Common myeloid progenitor, CD34-positive (primary cell): Measurements from ENCODE around the gene DNAI7.

ENCODE experiments used
- CTCF ChIA-PET: fragments of 350-600 bp; sonication (Branson Sonifier 250); formaldehyde crosslinking; loops from one replicate; lab custom pipeline; 2021; ENCODE audit warnings: antibody characterized with exemption; lab: Charles Lee
- POLR2A ChIA-PET: fragments of 350-600 bp; sonication (Branson Sonifier 250); formaldehyde crosslinking; loops from one replicate; lab custom pipeline; 2021; ENCODE audit warnings: antibody characterized with exemption; lab: Charles Lee
- DNase-seq, 3 donors: peaks; one replicate each; pipeline versions ENCODE4 v3.0.0 to v3.0.0-alpha.2; 2013
- H3K27ac ChIP-seq, 2 experiments: 1 replicate in 1 of 2; 2 replicates in 1 of 2; pipeline ENCODE4 v1.7.0; 2013; ENCODE audit warnings: inconsistent platforms in 2 of 2, low read length in 2 of 2, mild to moderate bottlenecking in 2 of 2, low read depth in 1 of 2, moderate library complexity in 1 of 2; ENCODE audit not compliant: severe bottlenecking in 2 of 2, insufficient read depth in 1 of 2, poor library complexity in 1 of 2
- H3K27me3 ChIP-seq, 5 experiments: replicated peaks in 2 of 5; 1 replicate in 3 of 5; 2 replicates in 2 of 5; pipeline versions ENCODE4 v1.6.1 to v1.7.0; 2013; ENCODE audit warnings: low read length in 4 of 5, mild to moderate bottlenecking in 2 of 5, moderate library complexity in 2 of 5, inconsistent platforms in 1 of 5; ENCODE audit not compliant: insufficient read depth in 5 of 5, control insufficient read depth in 4 of 5
- H3K36me3 ChIP-seq, 4 experiments: 1 replicate in 2 of 4; 2 replicates in 2 of 4; pipeline versions ENCODE4 v1.6.1 to v1.7.0; 2013; ENCODE audit warnings: low read length in 3 of 4, control low read depth in 1 of 4, mild to moderate bottlenecking in 1 of 4; ENCODE audit not compliant: control insufficient read depth in 4 of 4, insufficient read depth in 4 of 4
- H3K4me1 ChIP-seq, 4 experiments: 1 replicate in 3 of 4; 2 replicates in 1 of 4; pipeline versions ENCODE4 v1.6.1 to v1.7.1; 2013; ENCODE audit warnings: low read length in 3 of 4, mild to moderate bottlenecking in 3 of 4, control low read depth in 1 of 4, inconsistent platforms in 1 of 4, moderate library complexity in 1 of 4; ENCODE audit not compliant: control insufficient read depth in 4 of 4, insufficient read depth in 4 of 4; ENCODE audit errors: control extremely low read depth in 1 of 4
- H3K4me3 ChIP-seq, 7 experiments: 1 replicate in 4 of 7; 2 replicates in 3 of 7; pipeline versions ENCODE4 v1.5.1 to v1.7.0; 2013; ENCODE audit warnings: mild to moderate bottlenecking in 7 of 7, low read length in 6 of 7, moderate library complexity in 6 of 7, inconsistent platforms in 2 of 7, low read depth in 2 of 7, control low read depth in 1 of 7; ENCODE audit not compliant: insufficient read depth in 4 of 7, control insufficient read depth in 1 of 7; ENCODE audit errors: extremely low read depth in 1 of 7
- H3K9me3 ChIP-seq, 5 experiments: 1 replicate in 4 of 5; 2 replicates in 1 of 5; pipeline versions ENCODE4 v1.6.1 to v1.7.1; 2013; ENCODE audit warnings: low read length in 4 of 5, mild to moderate bottlenecking in 2 of 5, inconsistent platforms in 1 of 5, low read depth in 1 of 5, moderate library complexity in 1 of 5; ENCODE audit not compliant: control insufficient read depth in 4 of 5, insufficient read depth in 2 of 5; ENCODE audit errors: control extremely low read depth in 1 of 5
- WGBS: methylation state at CpG from one replicate; pipeline ENCODE4 v1.1.5; 2013; ENCODE audit not compliant: insufficient coverage; 5-methylcytosine and 5-hydroxymethylcytosine counted together

Gene DNAI7

GRCh38 chr12:25074113-25074512 lies 120.8 kb downstream of the DNAI7 start:
- Histone ChIP-seq H3K27me3 (no peaks in the 10 kb centered on the region), H3K36me3 (peaks cover 22 to 37% (median 26%) of the 10 kb centered on the region in 4 experiments), H3K4me1 (peaks cover 10 to 23% (median 19%) of the 10 kb centered on the region in 4 experiments), H3K27ac (no peak overlapping the region), H3K9me3 (no peaks in the 10 kb centered on the region), H3K4me3 (no peak overlapping the region)
- ChIA-PET CTCF (interaction anchor here (1.2 to 2.5 kb wide), 4 partner anchors 9 to 81 kb away, joined by 3 to 9 read pairs (median 4); no protein-coding TSS in a partner anchor), POLR2A (no interaction called here)
- WGBS, result 83% methylated on average over 3 of the region's 3 CpGs
- DNase-seq, result peak in 1 of 3 donors; percentile 14

GRCh38 chr12:25072906-25073650 lies 121.9 kb downstream of the DNAI7 start:
- Histone ChIP-seq H3K9me3 (no peaks in the 10 kb centered on the region), H3K27me3 (no peaks in the 10 kb centered on the region), H3K36me3 (peaks cover 30 to 45% (median 34%) of the 10 kb centered on the region in 4 experiments), H3K4me3 (peak overlapping the region in 1 of 7 experiments; percentile 28), H3K4me1 (peaks cover 10 to 23% (median 19%) of the 10 kb centered on the region in 4 experiments), H3K27ac (peak overlapping the region in 1 of 2 experiments; percentile 15)
- ChIA-PET POLR2A (no interaction called here), CTCF (interaction anchor here (1.0 to 3.1 kb wide), 7 partner anchors 9 to 82 kb away, joined by 3 to 9 read pairs (median 4); no protein-coding TSS in a partner anchor)
- no CpG with 5 or more reads among the region's 4 CpGs for WGBS
- peak in 2 of 3 donors; percentile 51 to 53 for DNase-seq

GRCh38 chr12:25071366-25071765 lies 123.6 kb downstream of the DNAI7 start:
- Histone ChIP-seq H3K4me1 (peaks cover 10 to 23% (median 19%) of the 10 kb centered on the region in 4 experiments), H3K27ac (no peak overlapping the region), H3K27me3 (no peaks in the 10 kb centered on the region), H3K36me3 (peaks cover 37 to 60% (median 42%) of the 10 kb centered on the region in 4 experiments), H3K9me3 (no peaks in the 10 kb centered on the region), H3K4me3 (no peak overlapping the region)
- peak in 1 of 3 donors; percentile 10 for DNase-seq
- WGBS, result no CpG with 5 or more reads among the region's 1 CpG
- POLR2A ChIA-PET, result interaction anchor here (0.6 kb wide), 1 partner anchor 167 kb away, joined by 5 read pairs; no protein-coding TSS in a partner anchor
- CTCF ChIA-PET, result interaction anchor here (0.9 to 3.1 kb wide), 2 partner anchors 10 to 79 kb away, joined by 3 to 8 read pairs; no protein-coding TSS in a partner anchor

GRCh38 chr12:25069224-25069623 lies 125.7 kb downstream of the DNAI7 start:
- Histone ChIP-seq H3K4me3 (no peak overlapping the region), H3K9me3 (no peaks in the 10 kb centered on the region), H3K4me1 (peaks cover 10 to 18% (median 12%) of the 10 kb centered on the region in 4 experiments), H3K27ac (peak overlapping the region in 1 of 2 experiments; percentile 25), H3K36me3 (peaks cover 41 to 75% (median 52%) of the 10 kb centered on the region in 4 experiments), H3K27me3 (no peaks in the 10 kb centered on the region)
- CTCF ChIA-PET, result no interaction called here
- no peak for DNase-seq
- POLR2A ChIA-PET, result no interaction called here
- WGBS, result no CpG with 5 or more reads among the region's 2 CpGs

GRCh38 chr12:25065035-25065434 lies 129.9 kb downstream of the DNAI7 start:
- ChIA-PET POLR2A (no interaction called here), CTCF (interaction anchor here (1.4 kb wide), 1 partner anchor 9 kb away, joined by 3 read pairs; no protein-coding TSS in a partner anchor)
- peaks cover 28 to 74% (median 59%) of the 10 kb centered on the region in 4 experiments for H3K36me3 ChIP-seq
- H3K27ac ChIP-seq, result no peak overlapping the region
- no CpG with 5 or more reads among the region's 2 CpGs for WGBS
- no peaks in the 10 kb centered on the region for H3K27me3 ChIP-seq
- H3K9me3 ChIP-seq, result no peaks in the 10 kb centered on the region
- no peak for DNase-seq
- peaks cover 0 to 12% (median 0%) of the 10 kb centered on the region in 4 experiments for H3K4me1 ChIP-seq
- H3K4me3 ChIP-seq, result no peak overlapping the region

GRCh38 chr12:25063873-25064628 lies 130.9 kb downstream of the DNAI7 start:
- peaks cover 0 to 15% (median 0%) of the 10 kb centered on the region in 4 experiments for H3K4me1 ChIP-seq
- peaks cover 23 to 64% (median 51%) of the 10 kb centered on the region in 4 experiments for H3K36me3 ChIP-seq
- DNase-seq, result no peak
- 100% methylated on average over 1 of the region's 5 CpGs for WGBS
- H3K9me3 ChIP-seq, result no peaks in the 10 kb centered on the region
- H3K27me3 ChIP-seq, result no peaks in the 10 kb centered on the region
- H3K27ac ChIP-seq, result no peak overlapping the region
- no peak overlapping the region for H3K4me3 ChIP-seq
- ChIA-PET POLR2A (no interaction called here), CTCF (interaction anchor here (1.0 to 1.4 kb wide), 3 partner anchors 8 to 68 kb away, joined by 3 to 4 read pairs (median 3); no protein-coding TSS in a partner anchor)
